ENCODE measurements around the gene ALG12. TPM values are rescaled to one million over a fixed set of nuclear protein-coding genes. Genes with fewer than 3 reads are reported as not detected.
"Not testable (repeated sequence)": the region's sequence is repeated elsewhere in the genome, so short reads cannot be mapped to it uniquely, and the experiment has no call there.

ALG12 gene
- polyA plus RNA-seq, 4 donors: 28.1 to 44.4 (median 30.4) TPM

- DNase-seq (ENCODE audit: low read depth in 4 of 4, low spot score in 3 of 4): no peak
Observed at GRCh38 chr22:49947296-49947622, 29.0 kb upstream of the ALG12 start.

GRCh38 chr22:49946612-49947295 is 28.5 kb upstream of the ALG12 start:
- DNase-seq (ENCODE audit: low read depth in 4 of 4, low spot score in 3 of 4): no peak

GRCh38 chr22:49945042-49945794 is 27.0 kb upstream of the ALG12 start:
- DNase-seq (ENCODE audit: low read depth in 4 of 4, low spot score in 3 of 4): not testable (repeated sequence)

GRCh38 chr22:49944399-49944891 is 26.2 kb upstream of the ALG12 start:
- no peak for DNase-seq (ENCODE audit: low read depth in 4 of 4, low spot score in 3 of 4)

- no peak for DNase-seq (ENCODE audit: low read depth in 4 of 4, low spot score in 3 of 4)
Observed at GRCh38 chr22:49943771-49944398, 25.6 kb upstream of the ALG12 start.

GRCh38 chr22:49943405-49943765 is 25.1 kb upstream of the ALG12 start:
- DNase-seq (ENCODE audit: low read depth in 4 of 4, low spot score in 3 of 4): no peak

- no peak for DNase-seq (ENCODE audit: low read depth in 4 of 4, low spot score in 3 of 4)
Observed at GRCh38 chr22:49942565-49943404, 24.5 kb upstream of the ALG12 start.

GRCh38 chr22:49941507-49942316 is 23.5 kb upstream of the ALG12 start:
- DNase-seq (ENCODE audit: low read depth in 4 of 4, low spot score in 3 of 4): no peak

- DNase-seq (ENCODE audit: low read depth in 4 of 4, low spot score in 3 of 4): no peak
Observed at GRCh38 chr22:49938565-49939136, 20.4 kb upstream of the ALG12 start.

GRCh38 chr22:49937758-49938564 is 19.7 kb upstream of the ALG12 start:
- DNase-seq (ENCODE audit: low read depth in 4 of 4, low spot score in 3 of 4): no peak

GRCh38 chr22:49936973-49937757 is 18.9 kb upstream of the ALG12 start:
- no peak for DNase-seq (ENCODE audit: low read depth in 4 of 4, low spot score in 3 of 4)

GRCh38 chr22:49936018-49936972 is 18.1 kb upstream of the ALG12 start:
- DNase-seq (ENCODE audit: low read depth in 4 of 4, low spot score in 3 of 4): no peak

- DNase-seq (ENCODE audit: low read depth in 4 of 4, low spot score in 3 of 4): no peak
Observed at GRCh38 chr22:49935561-49935960, 17.3 kb upstream of the ALG12 start.

GRCh38 chr22:49934891-49935557 is 16.8 kb upstream of the ALG12 start:
- no peak for DNase-seq (ENCODE audit: low read depth in 4 of 4, low spot score in 3 of 4)

GRCh38 chr22:49934160-49934890 is 16.1 kb upstream of the ALG12 start:
- DNase-seq (ENCODE audit: low read depth in 4 of 4, low spot score in 3 of 4): no peak
